Femur (tissue), 1 donor: ENCODE measurements around the gene COPZ2.
"Not testable (repeated sequence)": the region's sequence is repeated elsewhere in the genome, so short reads cannot be mapped to it uniquely, and the experiment has no call there.

Source experiments
- DNase-seq: peaks from one replicate; pipeline ENCODE4 v3.0.0-alpha.2; 2017

Gene COPZ2

DNA sequence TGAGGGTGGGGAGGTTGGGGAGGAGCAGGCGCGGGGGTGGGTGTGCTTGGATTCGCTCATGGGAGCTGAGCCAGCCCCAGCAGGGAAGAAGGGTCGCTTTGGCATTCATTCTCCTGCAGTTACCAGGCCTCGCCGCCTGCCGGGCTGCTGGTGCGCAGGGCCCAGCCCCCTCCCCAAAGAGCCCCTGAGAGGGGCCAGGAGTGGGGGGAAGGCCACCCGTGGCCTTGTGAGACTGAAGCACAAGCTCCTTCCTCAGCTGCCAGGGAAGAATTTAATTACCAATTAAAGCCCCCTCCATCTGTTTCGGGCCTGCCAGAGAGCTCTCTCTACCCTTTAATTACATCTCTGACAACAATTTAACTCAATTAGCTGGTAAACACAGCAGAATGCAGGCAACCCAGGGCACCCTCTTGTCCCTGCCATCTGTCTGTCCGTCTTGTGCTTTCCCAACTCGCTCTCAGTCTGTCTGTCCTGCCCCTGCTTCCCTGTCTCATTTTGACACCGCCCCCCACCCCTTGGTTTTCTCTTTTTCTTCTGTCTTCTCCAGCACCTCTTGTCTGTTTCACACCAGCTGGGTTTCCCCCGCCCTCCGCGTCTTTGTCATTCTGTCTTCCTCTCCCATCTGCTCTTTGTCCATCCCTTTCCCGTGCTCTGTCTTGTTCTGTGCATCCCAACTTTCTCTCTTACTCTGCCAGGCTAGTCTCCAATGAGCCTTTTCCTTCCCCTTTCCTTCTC is 34.0 kb downstream of the COPZ2 start:
- DNase-seq: no peak

DNA sequence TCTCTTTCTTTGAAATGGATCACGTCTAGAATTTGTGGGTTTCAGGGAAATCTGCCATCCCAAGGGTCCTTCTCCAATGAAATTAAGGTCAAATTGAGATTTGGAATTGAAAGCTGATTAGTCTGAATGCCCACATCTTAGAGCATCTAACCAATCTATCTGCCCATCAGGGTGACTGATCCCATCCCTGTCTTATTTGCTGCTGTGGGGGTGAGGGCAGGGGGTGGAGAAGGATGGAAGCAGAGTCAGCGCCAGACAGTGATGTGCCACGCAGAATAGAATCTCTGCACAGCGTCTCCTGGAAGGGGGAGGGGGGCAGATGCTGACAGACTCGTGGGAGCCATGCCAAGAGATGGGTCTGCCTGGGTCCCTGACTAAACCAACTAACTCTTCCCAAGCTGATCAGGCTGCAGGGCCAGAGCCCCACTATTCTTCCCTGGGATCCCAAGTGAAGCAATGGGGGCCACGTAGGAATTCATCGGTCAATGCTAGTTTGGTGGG is 34.6 kb downstream of the COPZ2 start:
- no peak for DNase-seq

DNA sequence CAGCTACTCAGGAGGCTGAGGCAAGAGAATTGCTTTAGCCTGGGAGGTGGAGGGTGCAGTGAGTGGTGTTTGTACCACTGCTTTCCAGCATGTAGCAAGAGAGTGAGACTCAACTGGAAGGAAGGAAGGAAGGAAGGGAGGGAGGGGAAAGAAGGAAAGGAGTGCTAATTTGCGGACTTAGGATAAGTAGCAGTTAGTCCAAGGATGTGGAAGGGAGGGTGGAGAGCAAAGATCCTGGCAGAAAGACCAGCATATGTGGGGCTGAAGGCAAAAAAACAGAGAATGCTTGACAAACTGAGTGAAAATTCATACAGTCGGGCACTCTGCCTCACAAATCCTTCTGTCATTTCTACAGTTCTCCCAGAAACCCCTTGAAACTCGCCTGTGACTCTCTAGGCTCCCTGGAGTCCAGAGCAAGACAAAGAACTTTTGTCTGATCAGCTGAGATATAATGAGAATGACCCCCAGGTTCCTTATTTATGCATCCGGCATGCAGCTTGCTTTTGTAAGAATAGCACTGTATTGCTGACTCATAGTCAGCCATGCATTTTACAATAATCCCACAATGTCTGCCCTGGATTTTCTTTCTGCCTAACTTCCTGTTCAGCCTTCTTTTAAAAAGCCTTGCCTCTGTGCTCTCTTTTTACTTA is 35.2 kb downstream of the COPZ2 start:
- no peak for DNase-seq

DNA sequence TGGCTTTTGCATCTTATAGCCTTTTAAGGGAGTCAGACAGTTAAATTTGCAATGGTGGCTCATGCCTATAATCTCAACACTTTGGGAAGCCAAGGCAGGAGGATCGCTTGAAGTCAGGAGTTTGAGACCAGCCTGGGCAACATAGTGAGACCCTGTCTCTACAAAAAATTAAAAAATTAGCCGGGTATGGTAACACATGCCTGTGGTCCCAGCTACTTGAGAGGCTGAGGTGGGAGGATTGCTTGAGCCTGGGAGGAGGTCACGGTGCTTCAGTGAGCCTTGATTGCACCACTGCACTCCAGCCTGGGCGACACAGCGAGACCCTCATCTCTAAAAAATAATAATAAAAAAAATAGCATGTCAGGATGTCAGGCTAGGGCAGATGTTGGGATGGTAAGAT is 35.9 kb downstream of the COPZ2 start:
- DNase-seq: not testable (repeated sequence)

DNA sequence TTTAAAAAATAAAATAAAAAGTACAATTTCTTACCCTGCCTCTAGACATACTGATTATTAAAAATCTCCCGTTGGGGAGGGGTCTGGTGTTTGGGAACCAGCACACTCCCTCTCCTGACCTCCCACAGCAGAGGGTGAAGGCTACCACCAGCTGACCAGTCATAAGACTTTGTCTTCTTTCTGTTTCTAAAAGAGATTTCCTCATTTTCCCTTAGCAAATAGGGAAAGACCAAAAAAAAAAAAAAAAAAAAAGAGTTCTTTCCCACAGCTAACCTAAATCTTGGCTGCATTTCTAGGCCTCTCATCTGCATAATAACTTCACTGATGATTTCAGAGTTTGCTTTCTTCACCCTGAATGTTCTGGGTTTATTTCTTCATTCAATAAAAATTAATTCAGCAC is 36.4 kb downstream of the COPZ2 start:
- DNase-seq: no peak

DNA sequence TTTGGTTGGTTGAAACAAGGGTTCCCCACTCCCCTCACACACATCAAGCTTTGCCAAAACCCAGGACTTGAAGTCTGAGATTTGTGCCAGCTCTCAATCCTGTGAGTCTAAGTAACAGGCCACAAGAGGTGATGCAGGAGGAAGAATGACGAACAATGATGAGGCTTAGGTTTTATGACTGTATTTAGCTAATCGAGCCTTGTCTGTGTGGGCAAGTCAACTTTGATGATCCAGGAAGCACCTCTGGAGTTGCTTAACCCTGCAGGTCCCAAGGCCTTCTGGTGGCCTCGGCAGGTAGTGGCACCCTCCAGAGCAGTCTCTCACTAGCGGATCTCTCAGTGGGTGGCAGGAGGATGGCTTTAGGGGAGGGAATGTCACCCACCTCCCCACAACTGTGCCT is 38.0 kb downstream of the COPZ2 start:
- no peak for DNase-seq

DNA sequence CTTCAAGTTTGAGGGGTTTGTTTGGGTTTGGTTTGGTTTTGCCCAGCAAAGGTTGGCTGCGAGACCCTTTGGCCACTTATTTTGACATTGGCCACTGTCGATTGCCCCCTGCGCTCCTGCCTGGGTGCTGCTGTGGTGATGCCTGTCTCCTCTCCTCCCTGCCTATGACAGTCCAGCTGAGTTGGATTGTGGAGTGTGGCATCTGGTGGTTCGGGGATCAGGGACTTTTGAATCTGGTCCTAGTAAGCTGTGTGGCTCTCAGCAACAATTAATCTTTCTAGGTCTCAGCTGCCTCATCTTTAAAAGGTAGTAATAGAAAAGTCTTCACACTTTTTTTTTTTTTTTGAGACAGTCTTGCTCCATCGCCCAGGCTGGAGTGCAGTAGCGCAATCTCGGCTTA is 39.6 kb downstream of the COPZ2 start:
- no peak for DNase-seq

DNA sequence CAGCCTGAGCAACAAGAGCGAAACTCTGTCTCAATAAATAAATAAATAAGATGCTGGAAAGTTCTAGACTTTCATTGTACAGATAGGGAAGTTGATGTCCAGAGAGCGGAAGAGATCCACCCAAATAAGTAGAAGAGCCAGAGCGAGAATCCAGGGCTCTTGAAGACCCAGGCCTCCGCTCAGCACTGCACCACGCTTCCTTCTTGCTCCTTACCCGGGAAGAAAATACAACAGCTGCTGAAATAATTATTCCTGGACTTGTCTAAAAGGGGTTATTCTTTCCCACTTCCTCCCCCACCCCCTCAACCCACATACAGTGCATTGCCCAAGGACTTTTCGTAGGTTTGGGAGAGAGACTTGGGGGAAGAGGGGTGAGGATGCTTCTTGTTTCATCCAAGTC is 40.0 kb downstream of the COPZ2 start:
- DNase-seq: no peak

DNA sequence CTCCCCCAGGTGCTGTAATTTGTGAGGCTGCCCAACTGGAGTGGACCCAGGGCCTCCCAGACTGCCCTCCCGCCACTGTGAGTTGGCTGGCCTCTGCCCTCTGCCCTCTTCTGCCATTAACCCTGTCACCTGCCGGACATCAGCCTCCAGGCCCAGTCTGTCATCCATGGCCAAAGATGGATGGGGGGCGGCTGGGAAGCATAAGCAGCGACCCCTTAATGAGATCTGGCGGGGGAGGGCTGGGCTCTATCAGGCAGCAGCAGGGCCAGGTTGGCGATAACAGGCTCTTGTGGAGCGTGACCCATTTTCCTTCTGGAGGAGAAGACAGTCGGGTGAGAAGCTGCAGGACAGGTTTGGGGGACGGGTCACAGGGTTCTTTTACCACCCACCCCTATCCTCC is 41.4 kb downstream of the COPZ2 start:
- no peak for DNase-seq

DNA sequence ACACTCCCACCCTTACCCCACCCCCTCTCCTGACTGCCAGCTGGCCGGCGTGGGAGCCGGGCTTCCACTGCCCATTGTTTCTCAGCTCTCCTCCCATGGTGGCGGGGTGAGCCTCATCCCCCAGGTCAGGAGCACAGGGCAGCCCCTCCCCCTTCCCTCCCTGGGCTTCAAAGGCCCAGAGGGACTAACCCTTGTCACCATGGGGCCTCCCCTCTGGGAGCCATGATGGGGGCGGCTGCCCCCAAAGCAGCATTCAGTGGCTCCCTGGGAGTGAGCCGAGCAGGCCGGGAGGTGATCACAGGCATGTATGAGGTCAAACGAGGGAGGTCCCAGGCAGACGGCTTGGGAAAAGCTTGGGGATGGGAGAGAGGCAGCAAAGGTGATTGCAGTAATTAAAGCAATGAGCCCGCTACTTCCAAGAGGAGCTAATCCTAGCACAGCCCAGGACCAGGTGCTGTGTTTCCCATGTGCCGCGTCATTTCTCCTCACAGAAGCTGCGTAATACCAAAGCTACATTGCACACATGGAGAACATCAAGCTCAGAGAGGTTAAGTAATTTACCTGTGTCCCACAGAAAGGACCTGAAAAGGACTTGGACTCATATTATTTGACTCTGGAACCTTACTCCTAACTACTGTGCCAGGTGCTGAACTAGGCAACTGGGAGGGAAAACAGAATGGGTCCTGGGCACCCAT is 42.2 kb downstream of the COPZ2 start:
- DNase-seq: no peak

DNA sequence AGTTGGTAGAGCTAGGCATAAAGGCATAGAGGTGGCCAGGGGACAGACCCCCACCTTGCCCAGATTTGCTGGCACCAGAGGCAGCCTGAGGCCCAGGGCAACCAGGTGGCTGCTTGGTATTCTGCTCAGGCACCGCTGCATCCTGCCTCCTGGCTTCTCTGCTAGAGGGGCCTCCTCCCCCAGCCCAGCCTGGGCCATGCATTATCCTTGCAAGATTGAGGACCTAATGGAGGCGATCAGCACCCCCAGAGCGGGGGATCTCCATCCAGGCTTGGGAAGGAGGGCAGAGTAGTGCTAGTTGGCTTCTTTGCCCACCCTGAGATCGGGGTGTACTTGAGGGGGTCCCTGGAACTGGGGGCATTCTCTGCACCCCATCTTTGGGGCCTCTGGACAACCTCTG is 42.9 kb downstream of the COPZ2 start:
- DNase-seq: no peak

DNA sequence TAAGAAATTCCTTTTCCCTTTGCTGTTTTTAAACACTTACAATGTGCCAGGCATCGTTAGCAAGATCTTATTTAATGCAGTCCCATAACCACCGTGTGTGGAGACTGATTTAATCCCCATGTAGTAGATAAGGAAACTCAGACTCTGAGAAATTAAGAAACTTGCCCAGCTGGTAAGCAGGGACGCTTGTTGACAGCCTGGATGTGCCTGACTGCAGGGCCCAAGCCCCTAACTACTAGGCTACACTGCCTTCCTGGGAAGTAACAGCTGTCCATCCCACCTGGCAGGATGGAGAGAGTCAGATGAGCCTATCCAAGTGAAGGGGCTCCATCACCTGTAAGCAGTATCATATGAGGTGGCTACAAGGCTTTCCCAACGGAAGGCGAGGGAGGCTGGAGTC is 43.6 kb downstream of the COPZ2 start:
- no peak for DNase-seq

DNA sequence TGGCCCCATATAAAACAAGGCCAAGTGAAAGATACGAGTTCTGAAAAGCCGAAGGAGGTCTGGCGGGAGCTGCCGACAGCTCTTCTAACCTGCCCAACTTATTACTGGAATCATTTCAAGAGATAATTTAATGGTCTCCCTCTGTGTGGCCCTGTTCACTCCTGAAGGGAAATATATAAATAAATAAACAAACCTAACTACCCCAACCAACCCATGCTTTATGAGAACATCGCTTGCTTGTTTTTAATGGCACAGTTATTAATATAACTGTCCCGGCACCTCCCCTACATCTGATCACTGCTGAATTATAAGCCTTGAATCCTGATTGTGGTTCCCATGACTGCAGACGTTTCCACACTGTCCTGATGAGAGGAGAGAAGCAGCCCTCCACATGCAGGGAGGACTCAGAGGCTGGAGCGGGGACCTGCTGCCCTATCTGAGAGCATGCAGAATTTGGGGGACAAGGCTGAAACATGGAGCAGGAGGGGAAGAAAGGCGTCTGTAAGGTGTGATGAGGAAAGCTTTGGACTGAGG is 44.5 kb downstream of the COPZ2 start:
- no peak for DNase-seq

DNA sequence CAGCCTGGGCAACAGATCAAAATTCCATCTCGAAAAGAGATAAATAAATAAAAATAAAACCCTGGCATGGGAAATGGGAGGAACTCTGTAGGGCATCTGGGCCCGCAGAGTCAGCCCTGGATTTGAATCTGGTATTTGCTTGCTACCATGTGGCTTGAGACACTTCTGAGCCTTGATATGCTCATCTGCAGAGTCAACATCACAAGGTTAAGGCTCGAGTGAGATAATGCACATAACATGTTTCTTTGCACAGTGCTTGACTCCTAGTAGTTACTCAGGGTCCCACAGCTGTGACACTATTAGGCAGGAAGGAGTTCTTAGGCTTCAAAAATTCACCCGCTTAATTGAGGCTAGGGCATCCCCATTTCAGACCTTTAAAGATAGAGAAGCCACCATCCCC is 45.4 kb downstream of the COPZ2 start:
- no peak for DNase-seq

DNA sequence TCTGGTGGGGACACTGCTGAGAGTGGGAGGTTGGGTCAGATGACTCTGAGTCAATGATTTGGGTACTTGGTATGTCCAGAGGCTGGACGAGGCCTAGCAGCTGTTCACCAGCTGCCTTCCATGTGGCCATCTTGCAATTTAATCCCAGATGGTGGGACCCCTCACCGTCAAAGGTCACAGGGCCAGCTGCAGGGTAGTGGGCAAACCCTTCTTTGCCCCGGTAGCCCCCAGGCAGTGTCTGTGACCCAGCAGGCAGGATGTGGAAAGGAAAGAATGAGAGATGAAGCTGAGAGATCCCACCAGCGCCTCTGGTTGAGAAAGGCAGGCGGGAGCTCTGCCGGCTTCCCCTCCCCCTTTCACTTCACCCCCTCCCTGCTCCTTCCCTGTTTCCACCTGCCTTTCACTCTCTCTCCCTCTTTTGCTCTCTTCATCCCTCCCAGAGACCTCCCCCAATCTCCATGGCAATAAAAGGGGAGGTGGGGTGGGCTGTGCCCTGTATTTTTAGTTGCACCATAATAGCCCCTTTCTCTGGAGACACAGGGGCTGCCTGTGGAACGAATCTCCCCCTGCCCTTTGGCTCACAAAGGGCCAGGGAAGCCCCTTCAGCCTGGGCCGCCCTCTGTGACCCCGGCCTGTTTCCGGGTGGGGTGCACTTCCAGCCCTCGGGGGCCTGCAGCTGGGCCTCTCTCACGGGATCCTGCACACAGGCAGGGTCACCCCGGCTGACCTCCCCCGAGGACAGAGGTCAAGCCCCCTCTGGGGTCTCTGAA is 46.5 kb downstream of the COPZ2 start:
- DNase-seq: no peak

DNA sequence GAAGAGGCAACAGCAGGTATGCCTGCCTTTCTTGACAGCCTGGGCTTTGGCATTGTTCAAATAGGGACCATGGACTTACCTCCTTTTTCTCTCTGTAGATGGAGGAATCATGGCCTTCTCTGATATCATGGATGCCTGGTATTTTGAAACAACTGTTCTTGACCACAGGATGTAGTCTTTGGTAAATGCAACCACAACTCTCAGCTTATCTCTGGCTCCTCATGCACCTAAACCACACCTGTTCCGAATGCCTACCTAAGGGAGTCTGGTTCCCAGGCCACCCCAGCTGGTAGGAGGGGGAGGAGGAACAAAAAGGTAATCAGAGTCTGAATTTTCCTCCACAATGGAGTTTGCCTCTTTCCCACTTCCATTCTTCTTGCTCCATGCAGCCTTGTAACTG is 47.9 kb downstream of the COPZ2 start:
- DNase-seq: no peak

DNA sequence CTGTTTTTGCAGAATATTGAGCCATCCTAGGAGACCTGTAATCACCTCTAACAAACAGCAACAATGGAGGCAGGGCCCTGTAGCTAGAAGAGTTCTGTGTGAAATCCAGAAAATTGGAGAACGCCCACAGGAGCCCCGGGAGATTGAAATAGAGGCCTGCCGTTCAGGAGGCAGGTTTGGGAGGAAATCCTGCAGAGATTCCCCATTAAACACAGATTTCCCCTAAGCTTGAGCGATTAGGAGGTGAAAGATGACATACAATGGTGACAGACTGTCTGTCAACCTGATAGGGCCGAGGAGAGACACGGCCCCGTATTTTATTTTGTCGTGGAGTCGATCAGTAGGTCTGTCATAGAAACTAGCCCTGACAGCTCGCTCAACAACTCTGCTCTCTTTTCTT is 48.4 kb downstream of the COPZ2 start:
- DNase-seq: no peak

DNA sequence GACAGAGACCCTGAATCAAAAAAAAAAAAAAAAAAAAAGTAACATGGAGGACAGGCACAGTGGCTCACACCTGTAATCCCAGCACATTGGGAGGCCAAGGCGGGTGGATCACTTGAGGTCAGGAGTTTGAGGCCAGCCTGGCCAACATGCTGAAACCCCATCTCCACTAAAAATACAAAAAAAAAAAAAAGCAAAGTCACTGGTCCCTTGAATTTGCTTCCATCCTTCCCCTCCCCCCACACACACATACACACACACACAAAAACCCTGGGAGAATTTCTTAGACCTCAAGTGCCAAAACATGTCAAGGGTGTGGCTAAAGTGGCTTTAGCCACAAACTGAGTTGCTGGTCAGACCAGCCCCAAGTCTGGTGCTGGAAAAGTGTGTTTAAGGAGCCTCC is 49.2 kb downstream of the COPZ2 start:
- not testable (repeated sequence) for DNase-seq

DNA sequence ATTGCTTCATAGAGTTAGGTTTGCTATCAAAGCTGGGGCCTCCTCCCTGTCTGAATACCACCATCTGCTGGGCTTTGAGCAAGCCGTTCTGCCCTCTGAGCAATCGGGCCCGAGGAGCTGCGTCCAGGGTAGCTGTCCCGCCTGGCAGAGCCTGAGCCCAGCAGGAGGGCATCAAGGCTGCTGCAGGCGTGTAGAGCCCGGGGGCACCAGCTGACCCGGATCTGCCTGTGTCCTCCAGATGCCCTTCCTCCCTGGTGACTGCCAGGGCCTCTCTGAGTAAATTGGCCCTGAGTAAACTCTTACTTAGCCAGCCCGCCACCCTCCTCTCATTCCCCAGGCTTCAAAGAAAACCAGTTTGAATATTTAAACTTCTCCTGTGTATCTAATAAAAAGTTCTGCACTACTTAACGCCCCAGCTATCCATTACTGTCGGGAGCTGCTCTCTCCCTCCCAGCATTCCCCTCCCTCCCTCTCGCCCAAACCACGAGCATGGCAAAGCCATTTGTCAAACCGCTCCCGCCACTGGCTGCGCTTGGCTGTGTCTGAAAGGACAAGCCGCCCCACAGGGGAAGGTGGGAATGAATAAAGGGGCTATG is 50.3 kb downstream of the COPZ2 start:
- peak; percentile 58 for DNase-seq

DNA sequence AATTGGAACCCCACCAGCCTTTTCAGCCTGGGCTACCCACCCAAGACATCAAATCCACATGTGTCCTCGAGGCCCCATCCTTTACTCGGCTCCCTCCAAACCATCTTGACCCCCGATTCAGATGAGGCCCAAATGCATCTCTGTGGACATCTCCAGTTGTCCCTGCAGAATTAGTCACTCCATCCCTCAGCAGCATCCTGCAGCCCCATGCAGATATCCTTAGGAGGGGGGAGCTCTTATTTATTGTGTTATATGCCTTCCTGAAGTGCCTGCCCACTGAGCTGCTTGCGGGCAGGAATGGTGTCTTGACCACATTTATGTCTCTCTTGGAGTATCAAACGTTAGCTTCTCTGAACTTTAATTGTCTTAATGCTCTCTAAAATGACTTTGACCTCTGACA is 51.1 kb downstream of the COPZ2 start:
- DNase-seq: no peak

DNA sequence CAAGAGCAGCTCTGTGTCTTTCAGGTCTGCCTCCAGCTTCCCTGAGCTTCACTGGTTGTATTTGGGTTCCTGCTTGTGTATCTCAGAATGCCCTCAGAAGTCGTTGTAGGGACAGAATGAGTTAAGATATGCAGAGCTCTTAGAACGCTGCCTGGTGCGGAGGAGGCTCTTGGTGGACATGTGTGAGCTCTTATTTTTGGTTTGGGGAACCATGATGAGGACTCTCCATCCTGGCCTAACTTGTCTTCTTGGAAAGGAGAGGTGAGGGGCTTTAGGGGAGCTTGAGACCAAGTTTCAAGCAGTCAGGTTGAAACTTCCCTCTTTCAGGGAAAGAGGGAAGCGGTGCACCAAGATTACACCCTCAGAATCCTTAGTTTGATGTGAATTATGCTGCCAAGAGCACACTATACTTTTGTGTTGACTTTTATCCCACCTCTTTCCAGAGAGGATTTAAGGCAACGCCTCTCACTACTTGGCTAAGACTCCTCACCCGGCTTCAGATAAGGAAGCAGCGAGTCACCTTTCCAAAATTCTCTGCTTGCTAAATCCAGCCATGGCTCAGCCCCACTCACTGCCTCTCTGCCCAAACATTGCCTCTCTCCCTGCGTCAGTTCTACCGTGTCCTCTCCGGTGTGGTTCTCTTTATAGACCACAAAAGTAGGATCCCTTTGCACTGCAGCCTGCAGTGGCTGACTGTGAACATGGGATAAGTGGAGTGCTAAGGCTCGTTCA is 53.9 kb downstream of the COPZ2 start:
- no peak for DNase-seq
